Tibial artery (tissue), 4 donors: ENCODE data around the gene TSPAN9.

ENCODE experiments used
- DNase-seq, 2 donors: peaks; one replicate each; pipeline ENCODE4 v3.0.0-alpha.2; 2019
- H3K27ac ChIP-seq, 2 donors: fragments of 200-600 bp; sonication (generic) in 1 of 2; 1 replicate in 1 of 2; 2 replicates in 1 of 2; pipeline ENCODE4 v1.5.1; 2018 to 2019; ENCODE audit warnings: mild to moderate bottlenecking in 1 of 2
- H3K27me3 ChIP-seq, 2 donors: fragments of 200-600 bp; sonication (generic) in 1 of 2; one replicate each; pipeline versions ENCODE4 v1.5.1 to v1.6.0; 2016 to 2019
- H3K36me3 ChIP-seq, 3 donors: fragments of 200-600 bp; sonication (generic) in 2 of 3; one replicate each; pipeline ENCODE4 v1.5.1; 2016 to 2019; ENCODE audit warnings: mild to moderate bottlenecking in 2 of 3
- H3K4me1 ChIP-seq, 4 donors: fragments of 200-600 bp; sonication (generic) in 2 of 4; 1 replicate in 3 of 4; 2 replicates in 1 of 4; pipeline ENCODE4 v1.5.1; 2016 to 2019
- H3K4me3 ChIP-seq, 2 donors: fragments of 200-600 bp; sonication (generic) in 1 of 2; 1 replicate in 1 of 2; 2 replicates in 1 of 2; pipeline ENCODE4 v1.5.1; 2018 to 2019; ENCODE audit warnings: mild to moderate bottlenecking in 2 of 2
- H3K9me3 ChIP-seq, 3 donors: fragments of 200-600 bp; sonication (generic) in 1 of 3; one replicate each; pipeline ENCODE4 v1.5.1; 2016 to 2019
- intact Hi-C: fragments of 100-400 bp; cut with DNase I; formaldehyde crosslinking; loops from one replicate; pipeline ENCODE4 v1.15.0; 2023; ENCODE audit warnings: low total_unique reads
- TF ChIP-seq, protein P1 (sequence below), 2 experiments: fragments of 200-600 bp in 1 of 2; fragments of 450-650 bp in 1 of 2; IDR thresholded peaks; one replicate each; pipeline ENCODE4 v1.5.1; 2017 to 2019; ENCODE audit warnings: antibody characterized with exemption in 2 of 2, mild to moderate bottlenecking in 1 of 2, moderate library complexity in 1 of 2

TSPAN9 gene

DNA sequence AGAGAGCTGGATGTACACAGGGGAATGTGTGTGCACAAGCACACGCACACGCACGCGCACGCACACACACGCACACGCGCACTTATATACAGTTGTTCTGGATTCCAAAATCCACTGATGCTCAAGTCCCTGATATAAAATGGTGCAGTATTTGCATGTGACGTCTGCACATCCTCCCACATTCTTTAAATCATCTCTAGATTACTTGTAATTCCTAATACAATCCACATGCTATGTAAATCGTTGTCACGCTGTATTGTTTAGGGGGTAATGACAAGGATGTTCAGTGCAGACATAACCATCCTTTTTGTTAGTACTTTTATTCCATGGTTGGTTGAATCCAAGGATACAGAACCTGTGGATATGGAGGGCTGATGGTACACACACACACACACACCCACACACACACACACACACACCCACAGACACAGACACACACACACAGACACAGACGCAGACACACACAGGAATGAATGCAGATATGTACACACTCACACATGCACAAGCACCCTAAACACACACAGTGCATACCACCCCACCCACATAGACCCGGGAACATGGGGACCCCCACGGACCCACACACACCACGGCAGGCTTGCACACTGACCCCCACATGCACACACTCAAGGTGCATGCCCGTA lies 225.3 kb downstream of the TSPAN9 start:
- TF ChIP-seq, protein P1, sequence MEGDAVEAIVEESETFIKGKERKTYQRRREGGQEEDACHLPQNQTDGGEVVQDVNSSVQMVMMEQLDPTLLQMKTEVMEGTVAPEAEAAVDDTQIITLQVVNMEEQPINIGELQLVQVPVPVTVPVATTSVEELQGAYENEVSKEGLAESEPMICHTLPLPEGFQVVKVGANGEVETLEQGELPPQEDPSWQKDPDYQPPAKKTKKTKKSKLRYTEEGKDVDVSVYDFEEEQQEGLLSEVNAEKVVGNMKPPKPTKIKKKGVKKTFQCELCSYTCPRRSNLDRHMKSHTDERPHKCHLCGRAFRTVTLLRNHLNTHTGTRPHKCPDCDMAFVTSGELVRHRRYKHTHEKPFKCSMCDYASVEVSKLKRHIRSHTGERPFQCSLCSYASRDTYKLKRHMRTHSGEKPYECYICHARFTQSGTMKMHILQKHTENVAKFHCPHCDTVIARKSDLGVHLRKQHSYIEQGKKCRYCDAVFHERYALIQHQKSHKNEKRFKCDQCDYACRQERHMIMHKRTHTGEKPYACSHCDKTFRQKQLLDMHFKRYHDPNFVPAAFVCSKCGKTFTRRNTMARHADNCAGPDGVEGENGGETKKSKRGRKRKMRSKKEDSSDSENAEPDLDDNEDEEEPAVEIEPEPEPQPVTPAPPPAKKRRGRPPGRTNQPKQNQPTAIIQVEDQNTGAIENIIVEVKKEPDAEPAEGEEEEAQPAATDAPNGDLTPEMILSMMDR (IDR thresholded peaks at IDR 0.05), result no peak
- no peak overlapping the region for H3K27ac ChIP-seq
- intact Hi-C loops, result loop anchor here (5.0 kb wide), 1 partner anchor 500 kb away; no protein-coding TSS in a partner anchor
- H3K4me1 ChIP-seq, result peaks cover 0 to 14% (median 13%) of the 10 kb centered on the region in 4 donors
- H3K36me3 ChIP-seq, result no peaks in the 10 kb centered on the region
- no peak for DNase-seq
- peaks cover 0 to 45% of the 10 kb centered on the region in 2 donors for H3K27me3 ChIP-seq
- no peak overlapping the region for H3K4me3 ChIP-seq
- H3K9me3 ChIP-seq, result no peaks in the 10 kb centered on the region

DNA sequence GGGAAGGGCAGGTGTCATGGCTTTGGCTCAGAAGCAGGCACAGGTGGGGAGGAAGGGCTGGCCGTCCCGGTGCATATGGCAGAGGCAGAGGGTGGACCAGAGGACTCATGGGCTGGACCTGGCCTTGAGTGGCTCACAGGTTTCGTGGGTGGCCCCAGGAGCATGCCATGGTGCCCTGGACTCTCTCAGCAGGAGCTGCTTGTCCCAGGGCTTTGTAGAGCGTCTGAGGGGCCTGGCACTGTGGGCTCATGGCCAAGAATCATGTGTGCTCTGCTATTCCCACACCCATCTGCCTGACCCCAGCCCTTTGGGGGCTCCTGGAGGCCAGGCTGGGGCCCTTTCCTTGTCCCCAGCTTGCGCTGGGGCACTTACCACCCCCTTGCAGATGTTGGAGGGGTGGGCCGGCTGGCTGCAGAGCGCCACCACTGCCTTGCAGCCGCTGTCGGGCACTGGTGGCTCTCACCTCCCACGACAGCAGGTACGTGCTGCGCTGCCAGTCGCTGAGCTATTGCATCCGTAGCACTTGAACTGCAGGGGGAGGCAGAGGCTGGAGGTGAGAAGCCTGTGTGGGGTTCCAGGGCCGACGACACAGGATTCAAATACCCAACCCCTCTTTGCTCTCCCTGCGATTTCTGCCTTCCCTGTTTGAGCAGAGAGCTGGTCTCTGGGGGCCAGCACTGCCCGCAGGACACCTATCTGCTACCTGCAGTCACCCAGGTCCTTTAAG lies 226.4 kb downstream of the TSPAN9 start:
- intact Hi-C loops, result loop anchor here (5.0 kb wide), 1 partner anchor 499 kb away; no protein-coding TSS in a partner anchor
- Histone ChIP-seq H3K9me3 (no peaks in the 10 kb centered on the region), H3K36me3 (no peaks in the 10 kb centered on the region), H3K4me1 (peaks cover 0 to 14% (median 13%) of the 10 kb centered on the region in 4 donors), H3K27me3 (peaks cover 0 to 55% of the 10 kb centered on the region in 2 donors), H3K4me3 (no peak overlapping the region), H3K27ac (no peak overlapping the region)
- TF ChIP-seq, protein P1 (IDR thresholded peaks at IDR 0.05), result no peak
- DNase-seq, result no peak

DNA sequence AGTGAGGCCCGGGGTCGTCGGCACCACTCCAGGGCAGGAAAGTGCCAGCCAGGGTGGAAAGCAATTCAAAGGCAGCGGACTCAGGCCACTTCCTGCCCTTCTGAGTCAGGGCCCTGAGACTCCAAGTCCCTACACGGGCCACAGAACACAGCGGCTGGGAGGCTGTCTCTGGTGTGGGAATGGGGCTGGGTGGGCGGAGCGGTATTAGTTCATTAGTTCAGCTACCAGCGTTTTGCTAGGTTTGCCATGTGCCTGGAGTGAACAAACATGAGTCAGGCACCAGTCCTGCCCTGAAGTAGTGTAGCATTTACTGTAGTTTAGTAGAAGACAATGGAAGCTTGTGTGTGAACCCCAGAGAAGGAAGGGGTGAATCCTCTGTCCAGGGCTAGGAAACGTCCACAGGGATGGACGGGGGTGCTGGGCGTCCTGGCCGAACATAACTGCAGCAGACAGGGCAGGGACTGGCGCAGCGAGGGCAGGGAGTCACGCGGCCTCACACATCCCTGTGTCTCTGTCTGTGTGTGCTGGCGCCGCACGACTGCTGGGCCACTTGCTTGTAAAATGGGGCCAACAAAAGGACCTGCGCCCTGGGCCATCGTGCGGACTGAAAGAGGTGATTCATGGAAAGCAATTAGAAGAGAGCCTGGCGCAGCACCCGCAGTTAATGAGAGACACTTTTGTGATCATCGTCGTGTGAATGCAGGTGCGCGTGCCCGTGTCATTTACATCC lies 227.4 kb downstream of the TSPAN9 start:
- Histone ChIP-seq H3K27ac (no peak overlapping the region), H3K4me3 (no peak overlapping the region), H3K9me3 (no peaks in the 10 kb centered on the region), H3K36me3 (no peaks in the 10 kb centered on the region), H3K4me1 (peaks cover 0 to 14% (median 13%) of the 10 kb centered on the region in 4 donors), H3K27me3 (peaks cover 0 to 65% of the 10 kb centered on the region in 2 donors)
- intact Hi-C loops, result loop anchor here (5.0 kb wide), 1 partner anchor 498 kb away; no protein-coding TSS in a partner anchor
- no peak for DNase-seq
- TF ChIP-seq, protein P1 (IDR thresholded peaks at IDR 0.05), result no peak

DNA sequence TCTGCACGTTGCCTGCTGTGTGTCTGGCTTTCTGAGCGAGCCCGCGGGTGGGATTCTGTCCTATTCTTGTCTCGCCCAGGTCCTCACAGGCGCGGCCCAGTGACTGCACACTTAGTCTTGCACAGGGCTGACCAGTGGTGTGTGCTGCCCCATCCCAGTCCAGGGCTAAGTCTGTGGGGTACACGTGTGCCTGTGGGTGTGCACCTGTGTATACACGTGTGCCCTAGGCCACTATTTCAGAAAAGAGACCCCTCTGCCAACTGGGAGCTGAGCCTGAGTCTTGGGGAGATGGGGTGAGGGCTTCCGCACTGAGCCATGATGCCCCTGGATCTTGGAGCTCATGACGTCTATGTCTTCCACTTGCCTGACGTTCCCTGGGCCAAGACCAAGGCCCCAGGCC lies 228.3 kb downstream of the TSPAN9 start:
- H3K36me3 ChIP-seq, result no peaks in the 10 kb centered on the region
- TF ChIP-seq, protein P1 (IDR thresholded peaks at IDR 0.05), result no peak
- H3K9me3 ChIP-seq, result no peaks in the 10 kb centered on the region
- H3K4me3 ChIP-seq, result no peak overlapping the region
- peaks cover 0 to 74% of the 10 kb centered on the region in 2 donors for H3K27me3 ChIP-seq
- peaks cover 0 to 5% (median 5%) of the 10 kb centered on the region in 4 donors for H3K4me1 ChIP-seq
- no peak overlapping the region for H3K27ac ChIP-seq
- no peak for DNase-seq
- intact Hi-C loops, result no loop called here

DNA sequence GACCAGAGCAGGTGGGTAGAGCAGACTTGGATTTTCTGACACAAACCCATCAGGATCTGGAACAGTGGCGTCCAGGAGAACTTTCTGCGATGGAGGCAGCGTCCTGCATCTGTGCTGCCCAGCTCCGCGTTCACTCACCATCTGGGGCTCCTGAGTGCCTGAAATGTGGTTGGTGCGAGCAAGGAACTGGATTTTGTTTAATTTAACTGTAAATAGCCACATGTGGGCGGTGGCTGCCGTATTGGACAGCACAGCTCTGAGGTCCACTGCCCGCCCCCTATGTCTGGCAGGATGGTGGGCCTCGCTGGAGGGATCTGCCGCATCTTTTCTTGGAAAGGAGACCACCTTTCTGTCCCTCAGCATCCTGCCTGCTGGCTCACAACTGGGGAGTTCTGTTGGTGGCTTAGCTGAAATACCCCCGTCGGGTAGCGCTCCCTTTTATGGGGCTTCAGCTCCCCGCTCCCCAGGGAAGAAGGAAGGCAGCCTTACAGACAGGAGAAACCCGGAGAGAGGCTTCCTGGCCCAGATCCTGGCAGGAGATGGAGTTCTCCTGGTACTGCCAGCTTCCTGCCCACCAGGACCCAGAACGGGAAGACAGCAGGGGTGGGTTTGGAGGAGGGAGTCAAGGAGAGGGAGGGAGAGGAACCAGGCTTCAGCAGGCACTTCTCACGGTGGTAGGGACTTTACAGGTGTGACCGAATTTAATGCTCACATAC lies 228.9 kb downstream of the TSPAN9 start:
- intact Hi-C loops, result no loop called here
- Histone ChIP-seq H3K4me1 (no peaks in the 10 kb centered on the region), H3K27me3 (peaks cover 0 to 78% of the 10 kb centered on the region in 2 donors), H3K4me3 (no peak overlapping the region), H3K9me3 (no peaks in the 10 kb centered on the region), H3K36me3 (no peaks in the 10 kb centered on the region), H3K27ac (no peak overlapping the region)
- TF ChIP-seq, protein P1 (IDR thresholded peaks at IDR 0.05), result no peak
- no peak for DNase-seq
